Small intestine (tissue), 7 donors: ENCODE results near the gene DEPDC1B. TPM values are rescaled to one million over a fixed set of nuclear protein-coding genes. Genes with fewer than 3 reads are reported as not detected.
"Not testable (repeated sequence)": the region's sequence is repeated elsewhere in the genome, so short reads cannot be mapped to it uniquely, and the experiment has no call there.

Experiments
- DNase-seq, 2 donors: peaks; one replicate each; pipeline versions ENCODE4 v3.0.0 to v3.0.0-alpha.2; 2013
- FAIRE-seq: peaks from 2 replicates; lab custom pipeline; 2012; peaks lifted over from hg19 to GRCh38; lab: Jason Lieb, UNC
- H3K27ac ChIP-seq, 3 donors: one replicate each; pipeline ENCODE4 v1.5.1; 2013; ENCODE audit warnings: low read length in 2 of 3, mild to moderate bottlenecking in 2 of 3, control low read depth in 1 of 3, inconsistent platforms in 1 of 3, low read depth in 1 of 3, moderate library complexity in 1 of 3
- H3K27me3 ChIP-seq, 3 donors: one replicate each; pipeline ENCODE4 v1.6.1; 2013; ENCODE audit warnings: low read length in 3 of 3, inconsistent platforms in 1 of 3; ENCODE audit not compliant: control insufficient read depth in 3 of 3, insufficient read depth in 3 of 3
- H3K36me3 ChIP-seq, 3 donors: one replicate each; pipeline ENCODE4 v1.6.1; 2013; ENCODE audit warnings: low read length in 3 of 3, inconsistent platforms in 1 of 3, low read depth in 1 of 3, mild to moderate bottlenecking in 1 of 3, moderate library complexity in 1 of 3; ENCODE audit not compliant: control insufficient read depth in 3 of 3, insufficient read depth in 2 of 3
- H3K4me1 ChIP-seq, 3 donors: one replicate each; pipeline ENCODE4 v1.6.1; 2013; ENCODE audit warnings: low read length in 2 of 3, inconsistent platforms in 1 of 3, low read depth in 1 of 3, mild to moderate bottlenecking in 1 of 3, moderate library complexity in 1 of 3; ENCODE audit not compliant: control insufficient read depth in 3 of 3, insufficient read depth in 2 of 3
- H3K4me3 ChIP-seq, 3 donors: one replicate each; pipeline ENCODE4 v1.5.1; 2013; ENCODE audit warnings: low read length in 3 of 3, control low read depth in 1 of 3, inconsistent platforms in 1 of 3, low read depth in 1 of 3, mild to moderate bottlenecking in 1 of 3, moderate library complexity in 1 of 3
- H3K9me3 ChIP-seq, 2 donors: one replicate each; pipeline ENCODE4 v1.6.1; 2013; ENCODE audit warnings: low read depth in 1 of 2, low read length in 1 of 2; ENCODE audit not compliant: control insufficient read depth in 2 of 2, insufficient read depth in 1 of 2
- WGBS, 3 donors: extraction: QIAGEN DNeasy Blood & Tissue Kit; methylation state at CpG; one replicate each; pipeline ENCODE4 v1.1.7; 2013; 5-methylcytosine and 5-hydroxymethylcytosine counted together
- polyA plus RNA-seq, 4 donors: library from polyadenylated mRNA; stranded (reverse) in 3 of 4; unstranded in 1 of 4; fragments of 200-250 nt in 3 of 4; fragments of 120-200 nt in 1 of 4; gene quantifications; one replicate each; pipeline versions ENCODE4 v1.2.1 to v1.2.3, GENCODE V29; 2013
- donor health status: healthy with polysubstance abuse.
- donor health status: control.
- donor health status: control.
- donor health status: Bipolar disorder and iron deficiency.
- donor health status: healthy.

Gene DEPDC1B
- polyA plus RNA-seq, 4 donors: 2.4 to 25.4 (median 14.3) TPM

GRCh38 chr5:60597572-60598320 is 102.2 kb downstream of the DEPDC1B start:
- Histone ChIP-seq H3K4me1 (no peaks in the 10 kb centered on the region), H3K36me3 (peaks cover 0 to 5% (median 2%) of the 10 kb centered on the region in 3 donors), H3K4me3 (no peak overlapping the region), H3K9me3 (peaks cover 0 to 4% of the 10 kb centered on the region in 2 donors), H3K27ac (no peak overlapping the region), H3K27me3 (no peaks in the 10 kb centered on the region)
- 44 to 79% (median 65%) methylated on average over 3 of the region's 3 CpGs for WGBS, 3 donors
- DNase-seq (no peak), FAIRE-seq (no peak)

GRCh38 chr5:60594715-60595477 is 105.1 kb downstream of the DEPDC1B start:
- no peak overlapping the region for H3K27ac ChIP-seq
- no peak overlapping the region for H3K4me3 ChIP-seq
- H3K27me3 ChIP-seq: no peaks in the 10 kb centered on the region
- no peak for FAIRE-seq
- peaks cover 0 to 5% (median under 1%) of the 10 kb centered on the region in 3 donors for H3K36me3 ChIP-seq
- peaks cover 0 to 4% of the 10 kb centered on the region in 2 donors for H3K9me3 ChIP-seq
- DNase-seq: no peak
- 73 to 88% (median 86%) methylated on average over 4 of the region's 4 CpGs for WGBS, 3 donors
- no peaks in the 10 kb centered on the region for H3K4me1 ChIP-seq

DNA sequence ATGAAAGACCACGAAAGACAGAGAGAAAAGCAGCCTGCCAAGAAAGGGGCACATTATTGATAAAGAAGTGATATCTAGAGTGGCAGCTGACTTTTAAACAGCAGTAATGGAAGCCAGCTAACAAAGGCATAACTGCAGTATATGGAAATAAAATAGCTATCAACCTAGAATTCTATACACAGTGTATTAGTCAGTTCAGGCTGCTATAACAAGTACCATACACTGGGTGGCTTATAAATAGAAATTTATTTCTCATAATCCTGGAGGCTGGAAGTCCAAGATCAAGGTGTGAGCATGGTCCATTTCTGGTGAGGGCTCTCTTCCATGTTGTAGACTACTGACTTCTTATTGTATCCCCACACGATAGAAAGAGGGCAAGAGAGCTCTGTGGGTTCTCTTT is 109.8 kb downstream of the DEPDC1B start:
- 72 to 96% (median 88%) methylated on average over 2 of the region's 2 CpGs for WGBS, 3 donors

DNA sequence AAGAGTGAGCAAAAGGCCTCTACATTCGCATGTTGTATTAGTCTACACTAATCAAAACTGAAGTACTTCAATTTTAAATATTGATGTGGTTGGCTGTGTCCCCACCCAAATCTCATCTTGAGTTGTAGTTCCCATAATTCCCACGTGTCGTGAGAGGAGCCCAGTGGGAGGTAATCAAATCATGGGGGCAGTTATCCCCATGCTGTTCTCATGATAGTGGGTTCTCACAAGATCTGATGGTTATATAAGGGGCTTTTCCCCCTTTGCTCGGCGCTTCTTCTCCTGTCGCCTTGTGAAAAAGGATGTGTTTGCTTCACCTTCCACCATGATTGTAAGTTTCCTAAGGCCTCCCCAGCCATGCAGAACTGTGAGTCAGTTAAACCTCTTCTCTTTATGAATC is 112.7 kb downstream of the DEPDC1B start:
- H3K4me3 ChIP-seq, H3K27me3 ChIP-seq, H3K36me3 ChIP-seq, H3K4me1 ChIP-seq, H3K27ac ChIP-seq, H3K9me3 ChIP-seq, DNase-seq, FAIRE-seq: not testable (repeated sequence)
- WGBS, 3 donors: 93 to 94% (median 94%) methylated on average over 6 of the region's 6 CpGs

More for the DNA sequence above, 109.8 kb downstream of the DEPDC1B start:
- no peak for DNase-seq
- FAIRE-seq: no peak
- no peaks in the 10 kb centered on the region for H3K4me1 ChIP-seq
- H3K4me3 ChIP-seq: no peak overlapping the region
- peaks cover 0 to 4% of the 10 kb centered on the region in 2 donors for H3K9me3 ChIP-seq
- no peaks in the 10 kb centered on the region for H3K27me3 ChIP-seq
- peaks cover 0 to 3% (median 0%) of the 10 kb centered on the region in 3 donors for H3K36me3 ChIP-seq
- no peak overlapping the region for H3K27ac ChIP-seq

GRCh38 chr5:60586307-60586901 is 113.6 kb downstream of the DEPDC1B start:
- H3K36me3 ChIP-seq: no peaks in the 10 kb centered on the region
- H3K4me3 ChIP-seq: no peak overlapping the region
- WGBS, 3 donors: 90 to 93% (median 90%) methylated on average over 1 of the region's 1 CpG
- H3K4me1 ChIP-seq: no peaks in the 10 kb centered on the region
- H3K27ac ChIP-seq: no peak overlapping the region
- peak; percentile 6 to 17 for DNase-seq
- no peaks in the 10 kb centered on the region for H3K9me3 ChIP-seq
- H3K27me3 ChIP-seq: no peaks in the 10 kb centered on the region
- FAIRE-seq: peak; percentile 75

DNA sequence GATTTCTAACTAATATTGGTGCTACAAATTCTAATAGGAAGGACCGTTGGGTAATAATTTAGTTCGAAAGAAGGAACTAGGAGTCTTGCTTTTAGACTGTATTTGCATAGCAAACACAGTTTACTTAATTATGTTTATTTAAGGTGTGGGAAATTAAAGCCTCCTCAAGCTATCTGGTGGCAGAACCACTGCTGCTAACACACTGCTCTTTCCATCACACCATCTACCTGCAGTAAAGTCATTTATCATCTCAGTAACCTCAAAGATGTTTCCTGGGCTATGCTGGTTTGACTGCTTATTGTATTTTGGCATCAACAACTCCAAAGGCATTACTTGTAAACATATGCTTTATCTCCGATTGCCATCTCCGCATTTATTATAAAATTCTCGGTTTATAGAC is 114.3 kb downstream of the DEPDC1B start:
- no peaks in the 10 kb centered on the region for H3K9me3 ChIP-seq
- DNase-seq: peak in 1 of 2 donors; percentile 3
- 74 to 85% (median 75%) methylated on average over 5 of the region's 5 CpGs for WGBS, 3 donors

GRCh38 chr5:60584304-60584703 is 115.7 kb downstream of the DEPDC1B start:
- 95 to 98% (median 96%) methylated on average over 2 of the region's 2 CpGs for WGBS, 3 donors
- Histone ChIP-seq H3K4me3 (no peak overlapping the region), H3K27ac (no peak overlapping the region), H3K36me3 (no peaks in the 10 kb centered on the region), H3K9me3 (no peaks in the 10 kb centered on the region), H3K27me3 (no peaks in the 10 kb centered on the region), H3K4me1 (no peaks in the 10 kb centered on the region)
- DNase-seq: no peak
- FAIRE-seq: no peak

More for the DNA sequence above, 114.3 kb downstream of the DEPDC1B start:
- no peak overlapping the region for H3K4me3 ChIP-seq
- H3K4me1 ChIP-seq: no peaks in the 10 kb centered on the region
- no peaks in the 10 kb centered on the region for H3K27me3 ChIP-seq
- no peak overlapping the region for H3K27ac ChIP-seq
- FAIRE-seq: no peak
- no peaks in the 10 kb centered on the region for H3K36me3 ChIP-seq

- no peak for FAIRE-seq
- Histone ChIP-seq H3K27me3 (no peaks in the 10 kb centered on the region), H3K4me3 (no peak overlapping the region), H3K27ac (no peak overlapping the region), H3K36me3 (no peaks in the 10 kb centered on the region), H3K4me1 (no peaks in the 10 kb centered on the region), H3K9me3 (no peaks in the 10 kb centered on the region)
- DNase-seq: no peak
Observed at GRCh38 chr5:60583616-60584015, 116.3 kb downstream of the DEPDC1B start.
